Measurements from ENCODE around the gene ARNT2. TPM values are rescaled to one million over a fixed set of nuclear protein-coding genes. Genes with fewer than 3 reads are reported as not detected.
A peak's percentile ranks its signal among the peaks of the same experiment; 100 is the strongest.

The ARNT2 gene
- total and polyA plus RNA-seq, 2 experiments from 2014 or later, result 4.6 to 11.6 TPM

DNA sequence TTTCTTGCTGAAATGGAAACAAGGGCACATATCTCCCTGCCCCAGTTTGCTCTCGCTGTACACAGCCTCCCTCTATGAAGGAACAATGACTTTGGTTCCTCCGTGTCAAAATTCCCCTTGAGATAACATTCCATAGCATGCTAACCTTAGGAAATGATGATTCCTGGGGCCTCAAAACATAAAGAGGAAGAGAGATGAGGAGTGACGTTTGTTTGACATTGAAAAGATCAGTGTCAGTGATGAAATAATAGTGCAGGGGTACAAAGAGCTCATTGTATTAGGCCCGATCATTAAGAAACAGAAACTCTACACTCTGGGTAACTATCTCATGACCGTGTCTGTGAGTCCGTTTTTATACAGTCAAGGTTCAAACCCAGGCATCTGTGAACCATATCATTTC is 55.2 kb downstream of the ARNT2 start:
- H3K27ac Mint-ChIP-seq, result 0 out of 2 replicates have a peak overlapping the region, but pooled peaks have one; percentile 1
- H3F3A ChIP-seq (replicated peaks; ENCODE audit: low read depth), result no peaks in the 10 kb centered on the region
- H3K4me1 Mint-ChIP-seq, result peaks cover 7% of the 10 kb centered on the region; the same call in 2 of the 3 replicates
- no peaks in the 10 kb centered on the region for H4K20me1 ChIP-seq (replicated peaks; ENCODE audit: insufficient read depth)
- H3K36me3 Mint-ChIP-seq (ENCODE audit: low read depth), result no peaks in the 10 kb centered on the region
- H3K4me1 ChIP-seq (ENCODE audit: insufficient read depth), result 0 out of 2 replicates have a peak, but pooled peaks cover 7% of the 10 kb centered on the region
- H3K79me2 ChIP-seq (replicated peaks; ENCODE audit: insufficient read depth), result no peaks in the 10 kb centered on the region
- ATAC-seq (no peak), DNase-seq (ENCODE audit: low spot score) (no peak)
- peaks cover 3% of the 10 kb centered on the region for H3K27me3 Mint-ChIP-seq (ENCODE audit: insufficient read depth, low read depth, poor library complexity)
- no peaks in the 10 kb centered on the region for H3K9me3 Mint-ChIP-seq
- no peak overlapping the region for H3K4me3 ChIP-seq
- no peak overlapping the region for H3K4me2 ChIP-seq
- no peak overlapping the region for H2AFZ ChIP-seq
- H3K27ac ChIP-seq (ENCODE audit: low read depth), result no peak overlapping the region
- TF ChIP-seq, protein P1, sequence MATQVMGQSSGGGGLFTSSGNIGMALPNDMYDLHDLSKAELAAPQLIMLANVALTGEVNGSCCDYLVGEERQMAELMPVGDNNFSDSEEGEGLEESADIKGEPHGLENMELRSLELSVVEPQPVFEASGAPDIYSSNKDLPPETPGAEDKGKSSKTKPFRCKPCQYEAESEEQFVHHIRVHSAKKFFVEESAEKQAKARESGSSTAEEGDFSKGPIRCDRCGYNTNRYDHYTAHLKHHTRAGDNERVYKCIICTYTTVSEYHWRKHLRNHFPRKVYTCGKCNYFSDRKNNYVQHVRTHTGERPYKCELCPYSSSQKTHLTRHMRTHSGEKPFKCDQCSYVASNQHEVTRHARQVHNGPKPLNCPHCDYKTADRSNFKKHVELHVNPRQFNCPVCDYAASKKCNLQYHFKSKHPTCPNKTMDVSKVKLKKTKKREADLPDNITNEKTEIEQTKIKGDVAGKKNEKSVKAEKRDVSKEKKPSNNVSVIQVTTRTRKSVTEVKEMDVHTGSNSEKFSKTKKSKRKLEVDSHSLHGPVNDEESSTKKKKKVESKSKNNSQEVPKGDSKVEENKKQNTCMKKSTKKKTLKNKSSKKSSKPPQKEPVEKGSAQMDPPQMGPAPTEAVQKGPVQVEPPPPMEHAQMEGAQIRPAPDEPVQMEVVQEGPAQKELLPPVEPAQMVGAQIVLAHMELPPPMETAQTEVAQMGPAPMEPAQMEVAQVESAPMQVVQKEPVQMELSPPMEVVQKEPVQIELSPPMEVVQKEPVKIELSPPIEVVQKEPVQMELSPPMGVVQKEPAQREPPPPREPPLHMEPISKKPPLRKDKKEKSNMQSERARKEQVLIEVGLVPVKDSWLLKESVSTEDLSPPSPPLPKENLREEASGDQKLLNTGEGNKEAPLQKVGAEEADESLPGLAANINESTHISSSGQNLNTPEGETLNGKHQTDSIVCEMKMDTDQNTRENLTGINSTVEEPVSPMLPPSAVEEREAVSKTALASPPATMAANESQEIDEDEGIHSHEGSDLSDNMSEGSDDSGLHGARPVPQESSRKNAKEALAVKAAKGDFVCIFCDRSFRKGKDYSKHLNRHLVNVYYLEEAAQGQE (IDR thresholded peaks at IDR 0.05; ENCODE audit: unreplicated experiment), result no peak
- TF ChIP-seq, protein P2, sequence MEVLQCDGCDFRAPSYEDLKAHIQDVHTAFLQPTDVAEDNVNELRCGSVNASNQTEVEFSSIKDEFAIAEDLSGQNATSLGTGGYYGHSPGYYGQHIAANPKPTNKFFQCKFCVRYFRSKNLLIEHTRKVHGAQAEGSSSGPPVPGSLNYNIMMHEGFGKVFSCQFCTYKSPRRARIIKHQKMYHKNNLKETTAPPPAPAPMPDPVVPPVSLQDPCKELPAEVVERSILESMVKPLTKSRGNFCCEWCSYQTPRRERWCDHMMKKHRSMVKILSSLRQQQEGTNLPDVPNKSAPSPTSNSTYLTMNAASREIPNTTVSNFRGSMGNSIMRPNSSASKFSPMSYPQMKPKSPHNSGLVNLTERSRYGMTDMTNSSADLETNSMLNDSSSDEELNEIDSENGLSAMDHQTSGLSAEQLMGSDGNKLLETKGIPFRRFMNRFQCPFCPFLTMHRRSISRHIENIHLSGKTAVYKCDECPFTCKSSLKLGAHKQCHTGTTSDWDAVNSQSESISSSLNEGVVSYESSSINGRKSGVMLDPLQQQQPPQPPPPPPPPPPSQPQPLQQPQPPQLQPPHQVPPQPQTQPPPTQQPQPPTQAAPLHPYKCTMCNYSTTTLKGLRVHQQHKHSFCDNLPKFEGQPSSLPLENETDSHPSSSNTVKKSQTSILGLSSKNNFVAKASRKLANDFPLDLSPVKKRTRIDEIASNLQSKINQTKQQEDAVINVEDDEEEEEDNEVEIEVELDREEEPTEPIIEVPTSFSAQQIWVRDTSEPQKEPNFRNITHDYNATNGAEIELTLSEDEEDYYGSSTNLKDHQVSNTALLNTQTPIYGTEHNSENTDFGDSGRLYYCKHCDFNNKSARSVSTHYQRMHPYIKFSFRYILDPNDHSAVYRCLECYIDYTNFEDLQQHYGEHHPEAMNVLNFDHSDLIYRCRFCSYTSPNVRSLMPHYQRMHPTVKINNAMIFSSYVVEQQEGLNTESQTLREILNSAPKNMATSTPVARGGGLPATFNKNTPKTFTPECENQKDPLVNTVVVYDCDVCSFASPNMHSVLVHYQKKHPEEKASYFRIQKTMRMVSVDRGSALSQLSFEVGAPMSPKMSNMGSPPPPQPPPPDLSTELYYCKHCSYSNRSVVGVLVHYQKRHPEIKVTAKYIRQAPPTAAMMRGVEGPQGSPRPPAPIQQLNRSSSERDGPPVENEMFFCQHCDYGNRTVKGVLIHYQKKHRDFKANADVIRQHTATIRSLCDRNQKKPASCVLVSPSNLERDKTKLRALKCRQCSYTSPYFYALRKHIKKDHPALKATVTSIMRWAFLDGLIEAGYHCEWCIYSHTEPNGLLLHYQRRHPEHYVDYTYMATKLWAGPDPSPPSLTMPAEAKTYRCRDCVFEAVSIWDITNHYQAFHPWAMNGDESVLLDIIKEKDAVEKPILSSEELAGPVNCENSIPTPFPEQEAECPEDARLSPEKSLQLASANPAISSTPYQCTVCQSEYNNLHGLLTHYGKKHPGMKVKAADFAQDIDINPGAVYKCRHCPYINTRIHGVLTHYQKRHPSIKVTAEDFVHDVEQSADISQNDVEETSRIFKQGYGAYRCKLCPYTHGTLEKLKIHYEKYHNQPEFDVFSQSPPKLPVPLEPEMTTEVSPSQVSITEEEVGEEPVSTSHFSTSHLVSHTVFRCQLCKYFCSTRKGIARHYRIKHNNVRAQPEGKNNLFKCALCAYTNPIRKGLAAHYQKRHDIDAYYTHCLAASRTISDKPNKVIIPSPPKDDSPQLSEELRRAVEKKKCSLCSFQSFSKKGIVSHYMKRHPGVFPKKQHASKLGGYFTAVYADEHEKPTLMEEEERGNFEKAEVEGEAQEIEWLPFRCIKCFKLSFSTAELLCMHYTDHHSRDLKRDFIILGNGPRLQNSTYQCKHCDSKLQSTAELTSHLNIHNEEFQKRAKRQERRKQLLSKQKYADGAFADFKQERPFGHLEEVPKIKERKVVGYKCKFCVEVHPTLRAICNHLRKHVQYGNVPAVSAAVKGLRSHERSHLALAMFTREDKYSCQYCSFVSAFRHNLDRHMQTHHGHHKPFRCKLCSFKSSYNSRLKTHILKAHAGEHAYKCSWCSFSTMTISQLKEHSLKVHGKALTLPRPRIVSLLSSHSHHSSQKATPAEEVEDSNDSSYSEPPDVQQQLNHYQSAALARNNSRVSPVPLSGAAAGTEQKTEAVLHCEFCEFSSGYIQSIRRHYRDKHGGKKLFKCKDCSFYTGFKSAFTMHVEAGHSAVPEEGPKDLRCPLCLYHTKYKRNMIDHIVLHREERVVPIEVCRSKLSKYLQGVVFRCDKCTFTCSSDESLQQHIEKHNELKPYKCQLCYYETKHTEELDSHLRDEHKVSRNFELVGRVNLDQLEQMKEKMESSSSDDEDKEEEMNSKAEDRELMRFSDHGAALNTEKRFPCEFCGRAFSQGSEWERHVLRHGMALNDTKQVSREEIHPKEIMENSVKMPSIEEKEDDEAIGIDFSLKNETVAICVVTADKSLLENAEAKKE (CRISPR knock-in tag; IDR thresholded peaks at IDR 0.05), result no peak
- TF ChIP-seq POLR2AphosphoS5 (IDR thresholded peaks at IDR 0.05; ENCODE audit: low read depth) (no peak), CREB1 (CRISPR knock-in tag; IDR thresholded peaks at IDR 0.05; ENCODE audit: low read depth) (no peak), JUNB (IDR thresholded peaks at IDR 0.05; ENCODE audit: unreplicated experiment) (no peak)
- TF ChIP-seq, protein P3, sequence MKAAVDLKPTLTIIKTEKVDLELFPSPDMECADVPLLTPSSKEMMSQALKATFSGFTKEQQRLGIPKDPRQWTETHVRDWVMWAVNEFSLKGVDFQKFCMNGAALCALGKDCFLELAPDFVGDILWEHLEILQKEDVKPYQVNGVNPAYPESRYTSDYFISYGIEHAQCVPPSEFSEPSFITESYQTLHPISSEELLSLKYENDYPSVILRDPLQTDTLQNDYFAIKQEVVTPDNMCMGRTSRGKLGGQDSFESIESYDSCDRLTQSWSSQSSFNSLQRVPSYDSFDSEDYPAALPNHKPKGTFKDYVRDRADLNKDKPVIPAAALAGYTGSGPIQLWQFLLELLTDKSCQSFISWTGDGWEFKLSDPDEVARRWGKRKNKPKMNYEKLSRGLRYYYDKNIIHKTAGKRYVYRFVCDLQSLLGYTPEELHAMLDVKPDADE (IDR thresholded peaks at IDR 0.05), result no peak
- no peak overlapping the region for H3K4me3 Mint-ChIP-seq
- no peaks in the 10 kb centered on the region for H3K36me3 ChIP-seq (ENCODE audit: insufficient read depth)
- H3K9me2 ChIP-seq (ENCODE audit: insufficient read depth), result 0 out of 2 replicates have a peak, but pooled peaks cover 3% of the 10 kb centered on the region
- no peaks in the 10 kb centered on the region for H3K27me3 ChIP-seq (ENCODE audit: insufficient read depth)
